CD8-positive, alpha-beta memory T cell (primary cell): ENCODE results near the gene HDGFL3. TPM values are rescaled to one million over a fixed set of nuclear protein-coding genes. Genes with fewer than 3 reads are reported as not detected.
A peak's percentile ranks its signal among the peaks of the same experiment; 100 is the strongest.

Experiments used
- CTCF ChIA-PET: fragments of 350-600 bp; sonication (Branson Sonifier 250); formaldehyde crosslinking; loops from one replicate; lab custom pipeline; 2021; ENCODE audit warnings: antibody characterized with exemption; lab: Charles Lee
- POLR2A ChIA-PET: fragments of 350-600 bp; sonication (Branson Sonifier 250); formaldehyde crosslinking; loops from one replicate; lab custom pipeline; 2021; ENCODE audit warnings: antibody characterized with exemption; lab: Charles Lee
- DNase-seq, 5 donors: peaks; one replicate each; pipeline versions ENCODE4 v3.0.0 to v3.0.0-alpha.2; 2020 to 2022; ENCODE audit warnings: mixed read lengths in 1 of 5
- H3K27ac ChIP-seq: one replicate; pipeline ENCODE4 v1.7.0; 2013; ENCODE audit warnings: low read depth, mild to moderate bottlenecking, low read length, moderate library complexity
- H3K27me3 ChIP-seq: 2 replicates; pipeline ENCODE4 v1.7.0; 2013; ENCODE audit warnings: low read length, mild to moderate bottlenecking; ENCODE audit not compliant: insufficient read depth, poor library complexity, severe bottlenecking
- H3K36me3 ChIP-seq: 2 replicates; pipeline ENCODE4 v1.7.0; 2013; ENCODE audit warnings: mild to moderate bottlenecking, low read length, moderate library complexity; ENCODE audit not compliant: insufficient read depth
- H3K4me1 ChIP-seq: 2 replicates; pipeline ENCODE4 v1.7.0; 2013; ENCODE audit warnings: mild to moderate bottlenecking, low read length, moderate library complexity; ENCODE audit not compliant: insufficient read depth
- H3K4me3 ChIP-seq: 2 replicates; pipeline ENCODE4 v1.7.0; 2013; ENCODE audit warnings: mild to moderate bottlenecking, low read length
- H3K9me3 ChIP-seq: 2 replicates; pipeline ENCODE4 v1.7.0; 2013; ENCODE audit warnings: mild to moderate bottlenecking, low read length
- H3K27ac Mint-ChIP-seq, 8 donors: one replicate each; pipeline ENCODE4 v1.8.0; 2020 to 2021; ENCODE audit warnings: mixed read lengths in 8 of 8, mild to moderate bottlenecking in 6 of 8, inconsistent platforms in 3 of 8, moderate library complexity in 3 of 8
- H3K27me3 Mint-ChIP-seq, 2 donors: one replicate each; pipeline ENCODE4 v1.8.0; 2020 to 2021; ENCODE audit warnings: mixed read lengths in 2 of 2, mild to moderate bottlenecking in 1 of 2, moderate library complexity in 1 of 2
- H3K36me3 Mint-ChIP-seq, 3 donors: one replicate each; pipeline ENCODE4 v1.8.0; 2020 to 2021; ENCODE audit warnings: mixed read lengths in 3 of 3, inconsistent platforms in 1 of 3, mild to moderate bottlenecking in 1 of 3
- H3K4me1 Mint-ChIP-seq, 3 donors: one replicate each; pipeline ENCODE4 v1.8.0; 2020 to 2021; ENCODE audit warnings: mixed read lengths in 3 of 3, inconsistent platforms in 1 of 3, mild to moderate bottlenecking in 1 of 3
- H3K4me3 Mint-ChIP-seq, 7 donors: one replicate each; pipeline ENCODE4 v1.8.0; 2020 to 2021; ENCODE audit warnings: mixed read lengths in 7 of 7, mild to moderate bottlenecking in 6 of 7, moderate library complexity in 4 of 7, inconsistent platforms in 2 of 7
- H3K9me3 Mint-ChIP-seq, 5 donors: one replicate each; pipeline ENCODE4 v1.8.0; 2020 to 2022; ENCODE audit warnings: mixed read lengths in 5 of 5, mild to moderate bottlenecking in 3 of 5, moderate library complexity in 2 of 5, inconsistent platforms in 1 of 5
- polyA plus RNA-seq: library from polyadenylated mRNA; unstranded; fragments of 300-500 nt; fragmentation: Illumina TruSeq; gene quantifications from one replicate; pipeline ENCODE4 v1.2.3, GENCODE V29; 2021
- total RNA-seq, 2 experiments: library from RNA; stranded (reverse); gene quantifications; one replicate each; pipeline ENCODE4 v1.2.3, GENCODE V29; 2021

HDGFL3 gene
- total and polyA plus RNA-seq, 3 experiments from 2014 or later: 3.5 to 9.8 (median 7.7) TPM

DNA sequence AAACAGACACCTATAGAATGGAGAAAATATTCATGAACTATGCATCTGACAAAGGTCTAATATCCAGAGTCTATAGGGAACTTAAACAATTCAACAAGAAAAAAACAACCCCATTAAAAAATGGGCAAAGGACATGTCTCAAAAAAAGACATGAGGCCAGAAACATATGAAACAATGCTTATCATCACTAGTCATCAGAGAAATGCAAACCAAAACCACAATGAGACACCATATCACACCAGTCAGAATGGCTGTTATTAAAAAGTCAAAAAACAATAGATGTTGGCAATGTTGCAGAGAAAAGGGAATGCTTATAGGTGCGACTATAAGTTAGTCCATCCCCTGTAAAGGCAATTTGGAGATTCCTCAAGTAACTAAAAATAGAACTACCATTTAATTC, 11.4 kb upstream of the HDGFL3 start:
- no peak for DNase-seq
- Mint-ChIP-seq H3K9me3 (peaks cover 2 to 14% (median 7%) of the 10 kb centered on the region in 5 donors), H3K4me3 (no peak overlapping the region), H3K4me1 (no peaks in the 10 kb centered on the region), H3K27ac (no peak overlapping the region), H3K36me3 (no peaks in the 10 kb centered on the region), H3K27me3 (peaks cover 15 to 57% of the 10 kb centered on the region in 2 donors)
- Histone ChIP-seq H3K4me3 (no peak overlapping the region), H3K36me3 (no peaks in the 10 kb centered on the region), H3K9me3 (no peaks in the 10 kb centered on the region), H3K4me1 (no peaks in the 10 kb centered on the region), H3K27ac (no peak overlapping the region), H3K27me3 (no peaks in the 10 kb centered on the region)
- CTCF ChIA-PET: interaction anchor here (1.4 kb wide), 1 partner anchor 30 kb away, joined by 3 read pairs; no protein-coding TSS in a partner anchor
- POLR2A ChIA-PET: no interaction called here

DNA sequence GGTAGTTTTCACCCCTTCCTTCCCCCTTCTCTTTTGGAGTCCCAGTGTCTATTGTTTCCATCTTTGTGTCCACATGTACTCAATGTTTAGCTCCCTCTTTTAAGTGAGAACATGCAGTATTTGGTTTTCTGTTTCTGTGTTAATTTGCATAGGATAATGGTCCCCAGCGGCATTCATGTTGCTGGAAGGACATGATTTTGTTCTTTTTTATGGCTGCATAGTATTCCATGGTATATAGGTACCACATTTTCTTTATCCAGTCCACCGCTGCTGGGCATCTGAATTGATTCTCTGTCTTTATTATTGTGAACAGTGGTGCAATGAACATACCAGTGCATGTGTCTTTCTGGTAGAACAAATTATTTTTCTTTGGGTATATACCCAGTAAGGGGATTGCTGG, 7.7 kb upstream of the HDGFL3 start:
- Mint-ChIP-seq H3K27ac (no peak overlapping the region), H3K4me1 (no peaks in the 10 kb centered on the region), H3K4me3 (no peak overlapping the region), H3K36me3 (no peaks in the 10 kb centered on the region), H3K9me3 (peaks cover 0 to 14% (median 10%) of the 10 kb centered on the region in 5 donors), H3K27me3 (peaks cover 21 to 51% of the 10 kb centered on the region in 2 donors)
- no peaks in the 10 kb centered on the region for H3K4me1 ChIP-seq
- no peaks in the 10 kb centered on the region for H3K36me3 ChIP-seq
- CTCF ChIA-PET: no interaction called here
- POLR2A ChIA-PET: no interaction called here
- H3K27ac ChIP-seq: no peak overlapping the region
- H3K4me3 ChIP-seq: no peak overlapping the region
- no peak for DNase-seq
- no peaks in the 10 kb centered on the region for H3K9me3 ChIP-seq
- H3K27me3 ChIP-seq: peaks cover 5% of the 10 kb centered on the region

DNA sequence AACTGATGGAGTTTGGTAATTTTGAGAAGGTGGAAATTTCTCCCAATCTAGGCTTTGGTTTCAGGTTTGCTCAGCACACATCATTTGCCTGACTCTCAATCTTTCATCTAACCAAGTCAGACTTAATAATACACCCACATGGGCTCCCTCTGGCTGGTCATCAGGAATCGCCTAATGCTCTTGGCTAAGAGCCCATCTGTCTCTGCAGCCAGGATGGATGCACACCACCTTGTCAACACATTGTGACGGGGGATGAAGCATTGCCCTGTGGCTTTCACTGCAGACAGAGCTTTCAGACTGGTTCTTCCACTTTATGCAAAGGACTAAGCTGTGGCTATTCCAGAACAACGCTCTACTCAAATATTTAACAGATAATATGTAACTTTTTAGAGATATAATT, 3.0 kb upstream of the HDGFL3 start:
- ChIA-PET CTCF (no interaction called here), POLR2A (no interaction called here)
- Mint-ChIP-seq H3K9me3 (peaks cover 0 to 8% (median 5%) of the 10 kb centered on the region in 5 donors), H3K27ac (no peak overlapping the region), H3K4me3 (no peak overlapping the region), H3K27me3 (peaks cover 16 to 31% of the 10 kb centered on the region in 2 donors), H3K4me1 (peaks cover 5 to 10% (median 6%) of the 10 kb centered on the region in 3 donors), H3K36me3 (peaks cover 0 to 2% (median 0%) of the 10 kb centered on the region in 3 donors)
- Histone ChIP-seq H3K4me1 (no peaks in the 10 kb centered on the region), H3K4me3 (no peak overlapping the region), H3K27me3 (peaks cover 5% of the 10 kb centered on the region), H3K36me3 (no peaks in the 10 kb centered on the region), H3K27ac (no peak overlapping the region), H3K9me3 (no peaks in the 10 kb centered on the region)
- no peak for DNase-seq

DNA sequence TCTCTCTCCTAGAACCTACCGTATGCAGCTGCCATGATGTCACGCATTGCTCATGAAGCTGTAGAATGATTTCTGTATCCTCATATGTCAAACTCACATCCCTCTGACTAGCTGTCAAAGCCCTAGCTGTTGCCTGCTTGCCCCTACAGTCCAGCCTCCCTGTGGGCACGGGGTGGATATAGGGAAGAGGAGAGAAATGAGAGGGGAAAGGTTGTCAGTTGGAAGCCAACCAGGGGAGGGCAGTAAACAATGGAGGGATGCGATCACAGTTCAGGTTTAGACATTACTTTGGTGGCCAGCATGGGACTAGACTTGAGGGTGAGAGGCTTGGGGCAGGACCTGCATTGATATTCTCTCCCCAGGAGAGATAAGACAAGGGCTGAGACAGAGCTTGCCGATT, 1.7 kb upstream of the HDGFL3 start:
- Histone ChIP-seq H3K4me1 (no peaks in the 10 kb centered on the region), H3K27me3 (peaks cover 5% of the 10 kb centered on the region), H3K27ac (no peak overlapping the region), H3K9me3 (no peaks in the 10 kb centered on the region), H3K4me3 (no peak overlapping the region), H3K36me3 (no peaks in the 10 kb centered on the region)
- H3K4me3 Mint-ChIP-seq: no peak overlapping the region
- no peak overlapping the region for H3K27ac Mint-ChIP-seq
- DNase-seq: no peak
- peaks cover 20 to 33% of the 10 kb centered on the region in 2 donors for H3K27me3 Mint-ChIP-seq
- H3K4me1 Mint-ChIP-seq: peaks cover 5 to 20% (median 6%) of the 10 kb centered on the region in 3 donors
- peaks cover 0 to 4% (median 2%) of the 10 kb centered on the region in 5 donors for H3K9me3 Mint-ChIP-seq
- peaks cover 0 to 2% (median 0%) of the 10 kb centered on the region in 3 donors for H3K36me3 Mint-ChIP-seq
- CTCF ChIA-PET: no interaction called here
- POLR2A ChIA-PET: no interaction called here

DNA sequence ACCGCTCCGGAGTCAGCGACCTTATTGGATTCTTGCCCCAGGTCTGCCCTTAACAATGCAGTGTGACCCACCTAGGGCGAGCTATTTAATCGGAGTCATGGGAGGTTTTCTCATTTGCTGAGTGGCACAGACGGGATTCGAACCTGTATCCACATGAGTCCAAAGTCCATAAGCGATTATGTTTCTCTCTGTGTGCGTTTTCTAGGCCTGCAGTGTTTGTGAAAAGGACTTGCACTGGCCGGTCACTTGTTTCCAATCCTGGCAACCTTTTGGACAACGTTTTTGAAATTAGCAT, 691 bp upstream of the HDGFL3 start:
- no peaks in the 10 kb centered on the region for H3K36me3 ChIP-seq
- peaks cover 15 to 36% of the 10 kb centered on the region in 2 donors for H3K27me3 Mint-ChIP-seq
- no peaks in the 10 kb centered on the region for H3K9me3 ChIP-seq
- peaks cover 0 to 4% (median 2%) of the 10 kb centered on the region in 5 donors for H3K9me3 Mint-ChIP-seq
- ChIA-PET CTCF (no interaction called here), POLR2A (interaction anchor here (0.5 kb wide), 1 partner anchor 665 kb away, joined by 3 read pairs; no protein-coding TSS in a partner anchor)
- no peak overlapping the region for H3K27ac ChIP-seq
- peaks cover 0 to 2% (median 0%) of the 10 kb centered on the region in 3 donors for H3K36me3 Mint-ChIP-seq
- no peak overlapping the region for H3K4me3 Mint-ChIP-seq
- no peak overlapping the region for H3K27ac Mint-ChIP-seq
- H3K27me3 ChIP-seq: peaks cover 5% of the 10 kb centered on the region
- H3K4me1 ChIP-seq: no peaks in the 10 kb centered on the region
- no peak overlapping the region for H3K4me3 ChIP-seq
- DNase-seq: no peak
- H3K4me1 Mint-ChIP-seq: peaks cover 5 to 20% (median 6%) of the 10 kb centered on the region in 3 donors

DNA sequence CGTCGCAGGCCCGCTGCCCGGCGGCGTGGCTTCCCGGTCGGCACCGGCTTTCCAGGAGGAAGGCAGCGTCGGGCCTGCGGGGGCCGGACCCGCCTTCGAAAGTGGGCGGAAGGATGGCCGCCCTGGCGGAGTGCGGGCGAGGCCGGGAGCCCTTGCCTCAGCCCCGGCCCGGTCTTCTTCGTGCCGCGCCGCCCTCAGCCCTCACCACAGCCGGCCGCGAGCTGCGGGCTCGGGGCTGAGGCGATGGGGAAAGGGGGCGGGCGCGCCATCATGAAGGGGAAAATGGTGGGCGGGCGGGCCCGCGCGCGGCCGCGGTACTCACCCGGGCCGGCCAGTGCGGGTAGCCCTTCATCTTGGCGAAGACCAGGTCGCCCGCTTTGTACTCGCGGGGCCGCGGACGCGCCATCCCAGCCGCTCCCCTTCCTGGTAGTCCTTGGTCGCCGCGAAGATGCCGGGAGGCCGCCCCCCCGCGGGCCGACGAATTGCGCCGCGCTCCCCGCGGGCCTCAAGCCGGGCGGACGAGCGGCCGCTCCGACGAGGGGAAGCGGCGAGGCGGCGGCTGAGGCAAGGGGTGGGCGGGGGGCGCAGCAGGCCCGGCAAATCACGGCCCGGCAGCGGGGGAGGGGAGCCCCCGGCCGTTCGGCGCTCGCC, 489 bp downstream of the HDGFL3 start:
- H3K4me3 Mint-ChIP-seq: no peak overlapping the region
- H3K27me3 Mint-ChIP-seq: peaks cover 18 to 41% of the 10 kb centered on the region in 2 donors
- Histone ChIP-seq H3K27me3 (peaks cover 5% of the 10 kb centered on the region), H3K4me3 (no peak overlapping the region), H3K36me3 (no peaks in the 10 kb centered on the region), H3K4me1 (no peaks in the 10 kb centered on the region), H3K27ac (peak overlapping the region; percentile 1), H3K9me3 (no peaks in the 10 kb centered on the region)
- peaks cover 0 to 2% (median 2%) of the 10 kb centered on the region in 5 donors for H3K9me3 Mint-ChIP-seq
- DNase-seq: peak in 1 of 5 donors; percentile 8
- POLR2A ChIA-PET: no interaction called here
- H3K36me3 Mint-ChIP-seq: peaks cover 0 to 2% (median 0%) of the 10 kb centered on the region in 3 donors
- CTCF ChIA-PET: no interaction called here
- H3K4me1 Mint-ChIP-seq: peaks cover 5 to 27% (median 6%) of the 10 kb centered on the region in 3 donors
- H3K27ac Mint-ChIP-seq: no peak overlapping the region

DNA sequence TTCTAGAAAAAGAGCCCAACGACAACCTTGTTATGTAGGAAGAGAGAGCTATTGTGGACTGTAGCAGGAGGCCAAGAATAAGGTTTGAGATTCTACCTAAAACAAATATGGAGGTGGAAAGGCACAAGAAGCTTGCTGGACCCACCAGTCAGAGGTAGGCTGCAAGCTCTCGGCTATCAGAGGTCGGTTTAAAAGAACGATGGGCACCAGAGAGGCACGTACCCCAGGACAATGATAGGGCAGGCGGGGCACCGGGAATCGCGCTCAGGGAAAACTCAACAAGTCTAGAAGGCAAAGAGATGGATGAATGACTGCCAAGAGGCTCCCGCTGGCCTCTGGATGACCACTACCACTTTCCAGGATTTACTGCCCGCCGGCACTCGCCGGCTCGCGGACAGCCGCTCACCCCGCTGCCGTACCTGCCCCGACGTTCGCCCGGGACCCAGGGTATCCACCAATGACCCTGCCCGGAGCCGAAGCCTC, 1.1 kb downstream of the HDGFL3 start:
- Histone ChIP-seq H3K27me3 (peaks cover 2% of the 10 kb centered on the region), H3K4me3 (no peak overlapping the region), H3K4me1 (no peaks in the 10 kb centered on the region), H3K27ac (peak overlapping the region; percentile 1), H3K9me3 (no peaks in the 10 kb centered on the region), H3K36me3 (no peaks in the 10 kb centered on the region)
- H3K27me3 Mint-ChIP-seq: peaks cover 14 to 46% of the 10 kb centered on the region in 2 donors
- peak overlapping the region; percentile 82 to 93 (median 88) for H3K4me3 Mint-ChIP-seq
- H3K36me3 Mint-ChIP-seq: peaks cover 0 to 2% (median 0%) of the 10 kb centered on the region in 3 donors
- CTCF ChIA-PET: no interaction called here
- H3K9me3 Mint-ChIP-seq: peaks cover 0 to 2% (median 0%) of the 10 kb centered on the region in 5 donors
- DNase-seq: no peak
- H3K27ac Mint-ChIP-seq: peak overlapping the region in 2 of 8 donors; percentile 80 to 93
- H3K4me1 Mint-ChIP-seq: peaks cover 5 to 33% (median 6%) of the 10 kb centered on the region in 3 donors
- POLR2A ChIA-PET: no interaction called here

DNA sequence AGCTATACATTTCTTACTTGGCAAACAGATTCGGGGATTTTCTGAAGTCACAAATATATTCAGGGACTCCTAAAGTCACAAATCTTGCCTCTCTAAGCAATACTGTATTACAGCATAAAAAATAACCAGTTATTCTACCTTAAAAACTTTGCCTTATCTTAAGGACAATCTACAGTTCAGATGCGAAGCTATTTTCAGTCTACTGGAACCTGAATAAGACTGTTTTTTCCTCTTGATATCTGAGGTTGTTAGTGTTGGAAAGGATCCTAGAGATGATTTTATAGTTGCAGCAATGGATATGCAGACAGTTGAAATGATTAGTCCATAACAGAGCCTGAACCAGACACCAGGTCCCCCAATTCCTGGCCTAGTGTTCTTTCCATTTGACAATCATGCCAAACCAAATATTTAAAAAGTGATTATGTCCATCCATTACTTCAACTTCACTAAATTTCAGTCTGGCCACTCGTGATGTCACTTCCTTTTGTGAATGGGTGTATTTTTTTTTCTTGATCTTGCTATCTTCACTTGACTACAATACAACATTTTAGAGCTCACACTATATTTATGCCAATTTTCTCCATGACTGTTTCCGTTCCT, 1.8 kb downstream of the HDGFL3 start:
- Histone ChIP-seq H3K4me3 (no peak overlapping the region), H3K9me3 (no peaks in the 10 kb centered on the region), H3K4me1 (no peaks in the 10 kb centered on the region), H3K27me3 (no peaks in the 10 kb centered on the region), H3K36me3 (no peaks in the 10 kb centered on the region), H3K27ac (no peak overlapping the region)
- peaks cover 14 to 47% of the 10 kb centered on the region in 2 donors for H3K27me3 Mint-ChIP-seq
- no peak for DNase-seq
- H3K9me3 Mint-ChIP-seq: peaks cover 0 to 2% (median 0%) of the 10 kb centered on the region in 5 donors
- H3K27ac Mint-ChIP-seq: peak overlapping the region in 1 of 8 donors; percentile 93
- ChIA-PET POLR2A (no interaction called here), CTCF (no interaction called here)
- peak overlapping the region; percentile 7 to 93 (median 88) for H3K4me3 Mint-ChIP-seq
- peaks cover 5 to 37% (median 6%) of the 10 kb centered on the region in 3 donors for H3K4me1 Mint-ChIP-seq
- H3K36me3 Mint-ChIP-seq: peaks cover 0 to 2% (median 0%) of the 10 kb centered on the region in 3 donors
